HepG2 (cell line): ENCODE measurements around the gene IGSF21. TPM values are rescaled to one million over a fixed set of nuclear protein-coding genes. Genes with fewer than 3 reads are reported as not detected.

Experiments
- GFI1 ChIP-seq: sonication (generic); formaldehyde crosslinking; IDR thresholded peaks from 2 replicates; pipeline ENCODE4 v1.5.0; 2020; ENCODE audit warnings: missing genetic modification reagents, mild to moderate bottlenecking, borderline replicate concordance
- MATR3 ChIP-seq: sonication (generic); formaldehyde crosslinking; IDR thresholded peaks from 2 replicates; pipeline ENCODE4 v1.4.0; 2020; ENCODE audit warnings: missing genetic modification reagents
- NAIF1 ChIP-seq: sonication (generic); formaldehyde crosslinking; IDR thresholded peaks from 2 replicates; pipeline ENCODE4 v1.5.0; 2020; ENCODE audit warnings: mild to moderate bottlenecking, missing genetic modification reagents, borderline replicate concordance
- NFRKB ChIP-seq: fragments of 450-650 bp; IDR thresholded peaks from 2 replicates; pipeline ENCODE4 v1.6.1; 2017
- ZFX ChIP-seq: sonication (generic); formaldehyde crosslinking; IDR thresholded peaks from 2 replicates; pipeline ENCODE4 v1.4.0; 2020; ENCODE audit warnings: mild to moderate bottlenecking, low read depth, missing genetic modification reagents, moderate library complexity
- ZNF24 ChIP-seq: fragments of 450-650 bp; IDR thresholded peaks from 2 replicates; pipeline ENCODE4 v1.6.1; 2017; ENCODE audit warnings: antibody characterized with exemption, mild to moderate bottlenecking
- ZNF280D ChIP-seq: sonication (generic); formaldehyde crosslinking; IDR thresholded peaks from 2 replicates; pipeline ENCODE4 v1.5.1; 2020; ENCODE audit warnings: mild to moderate bottlenecking, missing genetic modification reagents
- ZNF564 ChIP-seq: sonication (generic); formaldehyde crosslinking; IDR thresholded peaks from 2 replicates; pipeline ENCODE4 v1.8.1; 2023; ENCODE audit warnings: mild to moderate bottlenecking, missing genetic modification reagents
- polyA plus RNA-seq, 8 experiments: library from polyadenylated mRNA; depleted of rRNA in 3 of 8; stranded (reverse) in 7 of 8; unstranded in 1 of 8; fragments of >200 nt; fragmentation: Illumina TruSeq in 4 of 8; extraction: Trizol in 4 of 8; gene quantifications; 2 replicates each; pipeline versions ENCODE4 v1.2.1 to v1.2.3, GENCODE V29; 2011 to 2016; ENCODE audit warnings: low read depth in 4 of 8, missing spikeins in 1 of 8, mixed read lengths in 1 of 8; ENCODE audit not compliant: insufficient read depth in 1 of 8
- total RNA-seq, 5 experiments: library from RNA; depleted of rRNA; stranded (reverse); fragments of >200 nt; fragmentation: Illumina TruSeq; extraction: Trizol; gene quantifications; 2 replicates each; pipeline ENCODE4 v1.2.3, GENCODE V29; 2016; ENCODE audit warnings: low read depth in 1 of 5
- TF ChIP-seq, protein P1 (sequence below): sonication (generic); formaldehyde crosslinking; IDR thresholded peaks from 2 replicates; pipeline ENCODE4 v1.4.0; 2020; ENCODE audit warnings: mild to moderate bottlenecking, missing genetic modification reagents
- TF ChIP-seq, protein P2 (sequence below): sonication (generic); formaldehyde crosslinking; IDR thresholded peaks from 2 replicates; pipeline ENCODE4 v1.5.1; 2020; ENCODE audit warnings: missing genetic modification reagents, mild to moderate bottlenecking, borderline replicate concordance

The IGSF21 gene
- total and polyA plus RNA-seq, 2 of the 13 experiments (the other 11 are each of a cell fraction or from before 2014, with no cell fraction given), result not detected

GRCh38 chr1:18350747-18351146 is 243.1 kb downstream of the IGSF21 start (continued):
- TF ChIP-seq GFI1 (CRISPR knock-in tag), result no peak
- TF ChIP-seq ZNF280D (CRISPR knock-in tag), result no peak
- no peak for TF ChIP-seq NAIF1
- no peak for TF ChIP-seq ZFX (CRISPR knock-in tag)
- TF ChIP-seq MATR3 (CRISPR knock-in tag), result no peak
- TF ChIP-seq, protein P1, sequence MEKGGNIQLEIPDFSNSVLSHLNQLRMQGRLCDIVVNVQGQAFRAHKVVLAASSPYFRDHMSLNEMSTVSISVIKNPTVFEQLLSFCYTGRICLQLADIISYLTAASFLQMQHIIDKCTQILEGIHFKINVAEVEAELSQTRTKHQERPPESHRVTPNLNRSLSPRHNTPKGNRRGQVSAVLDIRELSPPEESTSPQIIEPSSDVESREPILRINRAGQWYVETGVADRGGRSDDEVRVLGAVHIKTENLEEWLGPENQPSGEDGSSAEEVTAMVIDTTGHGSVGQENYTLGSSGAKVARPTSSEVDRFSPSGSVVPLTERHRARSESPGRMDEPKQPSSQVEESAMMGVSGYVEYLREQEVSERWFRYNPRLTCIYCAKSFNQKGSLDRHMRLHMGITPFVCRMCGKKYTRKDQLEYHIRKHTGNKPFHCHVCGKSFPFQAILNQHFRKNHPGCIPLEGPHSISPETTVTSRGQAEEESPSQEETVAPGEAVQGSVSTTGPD (CRISPR knock-in tag), result no peak
- TF ChIP-seq NFRKB, result no peak
- TF ChIP-seq, protein P2, sequence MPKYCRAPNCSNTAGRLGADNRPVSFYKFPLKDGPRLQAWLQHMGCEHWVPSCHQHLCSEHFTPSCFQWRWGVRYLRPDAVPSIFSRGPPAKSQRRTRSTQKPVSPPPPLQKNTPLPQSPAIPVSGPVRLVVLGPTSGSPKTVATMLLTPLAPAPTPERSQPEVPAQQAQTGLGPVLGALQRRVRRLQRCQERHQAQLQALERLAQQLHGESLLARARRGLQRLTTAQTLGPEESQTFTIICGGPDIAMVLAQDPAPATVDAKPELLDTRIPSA, result no peak
- TF ChIP-seq ZNF564 (CRISPR knock-in tag), result no peak
- no peak for TF ChIP-seq ZNF24
- TF ChIP-seq, all 625 proteins: peak for 0
